Measurements from ENCODE around the gene ATF4.

- no peak for TF ChIP-seq POLR2AphosphoS5 (IDR thresholded peaks at IDR 0.05; ENCODE audit: borderline replicate concordance, low read depth, low read length)
- TF ChIP-seq EZH2 (IDR thresholded peaks at IDR 0.05) = no peak
These were observed 16.3 kb downstream of the ATF4 start for GRCh38 chr22:39536711-39537110.

All from SK-N-MC (cell line).